Midbrain (tissue), 1 donor: ENCODE data around the gene EEF1A2.
"Not testable (repeated sequence)": the region's sequence is repeated elsewhere in the genome, so short reads cannot be mapped to it uniquely, and the experiment has no call there.

Experiments
- DNase-seq: peaks from one replicate; lab custom pipeline; 2025; lab: John Stamatoyannopoulos, UW

Gene EEF1A2

GRCh38 chr20:63487116-63487764 is 11.6 kb downstream of the EEF1A2 start:
- no peak for DNase-seq

DNA sequence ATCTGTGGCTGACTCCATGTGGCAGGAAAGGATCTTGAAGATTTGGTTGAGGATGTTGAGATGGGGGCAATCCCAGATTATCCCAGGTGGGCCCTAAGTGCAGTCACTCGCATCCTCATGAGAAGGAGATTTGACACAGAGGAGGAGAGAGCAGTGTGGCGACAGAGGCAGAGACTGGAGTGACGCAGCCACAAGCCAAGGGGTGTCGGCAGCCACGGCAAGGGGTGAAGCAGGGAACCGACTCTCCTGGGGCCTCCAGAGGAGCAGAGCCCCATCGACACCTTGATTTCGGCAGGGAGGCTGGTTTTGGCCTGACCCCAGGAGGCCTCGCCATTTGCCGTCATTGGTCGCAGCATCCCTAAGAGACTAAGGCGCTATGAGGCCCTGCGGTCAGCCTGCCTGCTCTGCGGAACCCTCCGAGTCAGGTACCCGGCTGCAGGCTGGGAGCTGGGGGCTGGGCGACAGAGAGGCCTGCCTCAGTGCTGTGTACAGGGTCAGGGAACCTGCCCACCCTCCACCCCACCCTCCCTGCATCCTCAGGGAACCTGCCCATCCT is 12.5 kb downstream of the EEF1A2 start:
- DNase-seq, result no peak

DNA sequence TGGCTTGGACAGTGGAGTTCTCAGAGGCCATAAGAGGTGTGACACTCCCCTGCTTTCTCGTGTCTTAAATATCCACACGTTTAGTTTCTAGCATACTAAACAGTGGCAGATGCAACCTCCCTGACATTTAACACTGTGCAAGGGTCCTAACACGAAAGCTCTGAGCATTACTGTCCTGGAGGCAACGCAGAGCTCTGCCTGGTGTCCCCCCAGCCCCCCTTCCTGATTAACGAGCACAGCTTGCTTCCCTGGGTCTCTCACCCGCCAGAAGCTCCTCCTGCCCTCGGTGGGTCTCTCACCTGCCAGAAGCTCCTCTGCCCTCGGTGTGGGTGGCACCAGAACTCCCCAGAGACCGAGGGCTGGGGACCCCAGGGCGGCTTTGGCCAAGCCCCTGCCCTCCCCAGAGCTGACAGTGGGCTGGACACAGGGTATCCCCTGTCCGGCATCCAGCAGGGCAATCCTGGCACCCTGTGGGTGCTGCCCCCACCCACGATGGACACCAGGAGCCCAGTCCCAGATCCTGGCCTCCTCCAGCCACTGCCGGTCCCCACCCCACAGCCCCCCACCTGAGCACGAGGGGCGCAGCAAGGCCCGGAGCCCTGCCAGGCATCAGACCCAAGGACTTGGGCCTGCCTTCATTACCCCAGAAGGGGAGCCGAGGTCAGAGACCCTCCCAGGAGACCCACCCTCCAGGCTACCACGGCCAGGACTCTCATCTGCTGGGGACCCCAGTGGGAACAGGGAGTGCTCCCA is 14.1 kb downstream of the EEF1A2 start:
- DNase-seq, result no peak

DNA sequence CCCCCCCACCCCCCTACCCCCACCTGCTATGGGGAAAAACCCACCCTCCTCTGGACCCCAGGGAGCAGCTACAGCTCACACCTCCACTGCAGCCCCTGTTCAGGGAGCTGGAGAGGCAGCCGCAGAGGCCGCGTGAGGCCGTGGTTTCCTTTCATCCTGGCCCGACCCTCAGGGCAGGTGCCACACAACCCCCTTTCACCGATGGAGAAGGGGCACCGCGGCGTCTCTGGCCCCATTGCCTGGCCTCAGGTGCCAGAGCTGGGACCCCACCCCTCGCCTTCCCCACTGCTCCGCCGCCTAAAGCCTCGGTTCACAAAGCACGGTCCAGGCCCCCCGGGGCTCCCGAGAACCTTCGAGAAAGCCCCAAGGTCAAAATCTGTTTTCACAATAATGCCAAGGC is 14.6 kb downstream of the EEF1A2 start:
- no peak for DNase-seq

GRCh38 chr20:63483834-63484233 is 15.0 kb downstream of the EEF1A2 start:
- no peak for DNase-seq

- DNase-seq, result no peak
These were observed 16.8 kb downstream of the EEF1A2 start for GRCh38 chr20:63482021-63482587.

GRCh38 chr20:63481503-63481902 is 17.4 kb downstream of the EEF1A2 start:
- no peak for DNase-seq

DNA sequence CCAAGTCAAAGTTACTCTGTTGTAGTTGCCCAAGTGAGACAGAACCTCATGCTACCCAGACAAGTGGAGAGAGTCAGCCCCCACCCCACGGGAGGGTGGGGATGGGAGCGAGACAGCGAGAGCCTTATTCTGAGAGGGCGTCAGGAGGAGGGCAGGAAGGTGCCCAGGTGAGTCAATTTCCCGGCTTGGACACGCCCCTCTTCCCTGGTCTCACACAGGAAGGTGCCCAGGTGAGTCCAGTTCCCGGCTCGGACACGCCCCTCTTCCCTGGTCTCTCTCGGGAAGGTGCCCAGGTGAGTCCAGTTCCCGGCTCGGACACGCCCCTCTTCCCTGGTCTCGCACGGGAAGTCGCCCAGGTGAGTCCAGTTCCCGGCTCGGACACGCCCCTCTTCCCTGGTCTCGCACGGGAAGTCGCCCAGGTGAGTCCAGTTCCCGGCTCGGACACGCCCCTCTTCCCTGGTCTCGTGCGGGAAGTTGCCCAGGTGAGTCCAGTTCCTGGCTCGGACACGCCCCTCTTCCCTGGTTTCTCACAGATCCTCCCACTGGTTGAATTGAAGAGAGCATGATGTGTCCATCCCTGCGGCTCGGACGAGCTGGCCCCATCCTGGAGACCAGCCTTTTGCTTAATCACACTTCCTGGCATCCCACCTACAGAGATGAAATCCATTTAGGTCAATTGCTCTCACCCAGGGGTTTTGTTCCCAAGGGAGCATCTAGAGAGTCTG is 19.0 kb downstream of the EEF1A2 start:
- DNase-seq, result not testable (repeated sequence)

GRCh38 chr20:63478346-63479302 is 20.3 kb downstream of the EEF1A2 start:
- no peak for DNase-seq

DNA sequence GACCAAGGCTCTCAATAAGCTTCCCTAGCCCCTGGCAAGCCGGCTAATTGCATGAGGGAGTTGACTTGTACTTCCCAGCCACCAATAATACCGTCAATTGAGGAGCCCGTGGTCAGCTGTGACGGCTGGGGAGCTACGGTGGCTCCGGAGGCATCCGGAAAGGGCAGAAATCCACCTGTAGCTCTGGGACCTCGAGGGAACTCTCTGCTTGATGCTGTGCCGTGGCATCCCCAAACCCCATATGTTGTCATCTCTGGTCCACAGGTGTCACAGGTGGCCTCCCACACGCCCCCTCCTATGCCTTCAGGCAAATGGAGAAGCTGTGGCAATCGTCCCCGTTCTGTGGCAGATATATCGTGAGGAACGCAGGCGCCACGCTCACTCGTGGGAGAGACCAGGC is 20.9 kb downstream of the EEF1A2 start:
- no peak for DNase-seq

DNA sequence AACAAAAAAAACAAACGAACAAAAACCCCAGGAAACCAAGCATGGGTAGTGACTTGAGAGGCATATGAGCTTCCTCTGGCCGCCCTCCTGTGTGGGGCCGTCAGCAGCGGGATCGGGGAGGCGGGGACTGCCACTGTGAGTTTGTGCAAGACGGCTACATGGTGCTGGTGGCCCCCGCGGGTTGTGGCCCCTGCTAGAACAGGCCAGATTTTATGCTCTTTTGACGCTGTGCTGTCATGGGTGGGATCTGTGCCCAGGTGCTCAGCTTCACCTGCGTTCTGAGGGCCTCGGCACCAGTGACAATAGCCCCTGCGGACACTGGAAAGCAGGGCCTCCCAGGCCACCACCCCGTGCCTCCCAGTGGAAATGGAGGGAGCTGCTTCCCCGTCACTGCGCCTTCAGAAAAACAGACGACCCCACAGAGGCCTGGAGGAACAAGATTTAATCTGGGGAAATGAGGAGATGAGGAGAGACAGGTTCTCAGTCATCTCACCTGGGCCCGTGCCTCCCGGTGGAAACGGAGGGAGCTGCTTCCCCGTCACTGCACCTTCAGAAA is 21.7 kb downstream of the EEF1A2 start:
- no peak for DNase-seq

- no peak for DNase-seq
These were observed 23.7 kb downstream of the EEF1A2 start for GRCh38 chr20:63475209-63475608.

DNA sequence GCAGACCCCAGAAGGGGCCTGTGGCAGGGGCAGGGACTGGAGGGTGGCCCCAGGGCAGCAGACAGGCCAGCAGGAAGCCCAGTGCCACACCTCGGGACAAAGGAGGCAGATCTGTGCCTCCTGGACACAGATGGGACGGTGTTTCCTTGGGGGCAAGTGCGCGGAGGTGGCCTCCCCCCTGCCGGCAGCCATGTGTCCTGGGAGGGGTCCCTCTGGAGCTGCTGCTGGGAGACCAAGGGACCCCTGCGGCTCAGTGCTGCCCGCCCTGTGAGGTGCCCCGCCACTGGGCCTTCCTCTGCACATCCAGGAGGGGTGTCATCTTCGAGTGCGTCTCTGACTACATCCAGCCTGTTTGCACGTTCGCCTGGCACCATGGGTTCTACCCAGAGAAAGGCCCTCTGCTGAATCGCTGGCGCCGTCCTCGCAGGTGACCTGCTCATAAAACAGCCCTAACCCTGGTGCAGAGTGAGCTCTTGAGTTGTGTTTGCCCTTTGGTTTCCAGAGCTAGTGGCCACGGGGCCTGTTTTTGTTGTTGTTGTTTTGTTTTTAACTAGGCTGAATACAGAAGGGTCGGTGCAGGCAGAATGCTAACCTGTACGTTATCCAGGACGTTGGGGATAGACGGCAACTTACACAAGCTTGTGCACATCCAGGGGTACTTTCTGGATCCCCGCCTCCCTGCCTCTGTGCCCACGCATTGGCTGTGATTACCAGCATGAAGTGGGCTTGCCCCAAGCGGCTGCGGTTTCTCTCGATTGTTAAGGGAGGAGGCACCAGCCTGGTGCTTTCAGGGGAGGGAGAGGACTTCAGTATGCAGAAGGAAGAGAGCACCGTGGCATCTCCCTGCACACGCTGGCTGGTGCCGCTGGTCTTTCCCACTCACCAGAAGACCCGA is 25.1 kb downstream of the EEF1A2 start:
- DNase-seq, result no peak

GRCh38 chr20:63472862-63473390 is 26.0 kb downstream of the EEF1A2 start:
- DNase-seq, result no peak

- no peak for DNase-seq
These were observed 26.7 kb downstream of the EEF1A2 start, which contains the start of gene KCNQ2 for GRCh38 chr20:63471981-63472831. TSS of gene KCNQ2 (minus strand) at chr20:63472655. CDS start at chr20:63472463, 192 bp downstream.

DNA sequence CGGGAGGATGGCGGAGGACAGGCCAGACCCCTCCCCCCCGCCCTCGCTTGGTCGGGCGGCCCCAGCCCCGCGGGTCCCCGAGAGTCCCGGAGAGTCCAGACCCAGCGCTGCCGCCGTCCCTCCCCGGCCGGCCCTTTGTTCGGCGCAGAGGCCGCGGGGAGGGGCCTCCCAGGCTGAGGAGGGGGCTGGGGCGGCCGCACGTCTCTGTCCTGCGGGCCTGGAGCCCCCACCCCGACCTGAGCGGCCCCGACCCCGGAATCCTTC is 27.2 kb downstream of the EEF1A2 start:
- no peak for DNase-seq

DNA sequence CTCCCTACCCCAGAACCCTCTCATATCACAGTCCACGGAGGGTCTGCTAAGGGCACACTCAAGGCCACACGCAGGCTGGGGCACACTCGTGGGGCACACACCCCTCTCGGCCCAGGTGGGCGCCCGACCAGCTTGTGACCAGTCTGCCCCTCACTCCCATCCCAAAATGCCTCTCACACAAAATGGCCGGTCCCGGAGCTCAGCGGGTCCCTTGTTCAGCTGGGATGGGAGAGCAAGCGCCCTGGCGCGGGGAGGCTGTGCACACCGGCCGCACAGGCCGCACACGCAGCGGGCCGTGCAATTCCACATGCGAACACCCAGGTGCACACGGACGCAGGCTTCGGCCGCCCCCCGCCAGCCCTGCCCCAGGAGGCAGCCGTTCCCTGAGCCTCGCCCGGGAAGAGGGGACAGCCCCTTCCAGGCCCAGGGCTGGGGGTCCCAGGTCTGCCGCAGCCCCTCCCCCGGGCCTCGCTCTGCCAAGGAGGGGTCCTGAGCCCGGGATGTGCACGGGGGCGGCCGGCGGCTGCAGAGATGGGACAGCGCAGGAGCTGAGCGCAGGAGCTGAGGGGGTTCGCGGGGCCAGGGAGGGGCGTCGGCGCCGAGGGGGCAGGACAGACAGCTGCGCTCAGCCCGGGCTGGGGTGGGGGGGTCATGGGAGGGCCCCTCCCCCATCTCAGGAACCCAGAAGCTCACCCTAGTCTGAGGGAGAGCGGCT is 27.7 kb downstream of the EEF1A2 start:
- no peak for DNase-seq

DNA sequence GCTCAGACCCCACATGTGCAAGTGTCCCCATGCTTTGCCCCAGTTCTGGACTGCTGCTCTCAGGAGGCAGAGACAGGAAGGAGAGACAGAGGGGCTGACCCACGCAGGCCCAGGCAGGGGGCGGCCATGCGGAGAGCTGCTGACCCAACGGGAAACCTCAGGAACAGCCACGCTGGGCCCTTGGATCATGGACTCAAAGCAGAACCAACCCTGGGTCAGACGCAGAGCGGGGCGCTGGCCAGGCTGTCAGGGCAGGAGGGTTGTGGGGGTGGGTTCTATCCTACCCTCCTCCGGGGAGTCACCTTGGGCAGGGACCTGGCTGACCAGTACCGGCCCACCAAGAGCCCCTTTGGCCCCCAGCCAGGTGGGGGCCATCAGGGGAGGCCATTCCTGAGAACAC is 28.5 kb downstream of the EEF1A2 start:
- DNase-seq, result no peak
